RWPE2 (cell line): Measurements from ENCODE around the gene CERT1.
"Not testable (repeated sequence)": the region's sequence is repeated elsewhere in the genome, so short reads cannot be mapped to it uniquely, and the experiment has no call there.

Experiments
- ATAC-seq: fragments of 200-7000 bp; cut with Tn5 transposase; 3 replicates; pipeline ENCODE4 v1.9.1; 2021; ENCODE audit warnings: low read depth
- DNase-seq: peaks from one replicate; pipeline ENCODE4 v3.0.0-alpha.2; 2020; ENCODE audit warnings: low spot score
- H3K27ac ChIP-seq: fragments of 450-650 bp; 2 replicates; pipeline ENCODE4 v1.5.1; 2017; ENCODE audit warnings: mild to moderate bottlenecking; ENCODE audit not compliant: poor library complexity, severe bottlenecking
- H3K27me3 ChIP-seq: fragments of 250-450 bp; sonication (Bioruptor Pico); 2 replicates; pipeline ENCODE4 v1.5.1; 2021; ENCODE audit warnings: mild to moderate bottlenecking, moderate library complexity; ENCODE audit not compliant: insufficient read depth, poor library complexity, severe bottlenecking
- H3K36me3 ChIP-seq: fragments of 250-450 bp; sonication (Bioruptor Pico); 2 replicates; pipeline ENCODE4 v1.5.1; 2020; ENCODE audit warnings: low read depth, mild to moderate bottlenecking, moderate library complexity
- H3K4me1 ChIP-seq: fragments of 250-450 bp; sonication (Bioruptor Pico); 2 replicates; pipeline ENCODE4 v1.5.1; 2021; ENCODE audit warnings: mild to moderate bottlenecking, moderate library complexity; ENCODE audit not compliant: insufficient read depth, poor library complexity, severe bottlenecking
- H3K4me3 ChIP-seq: fragments of 250-450 bp; sonication (Bioruptor Pico); 2 replicates; pipeline ENCODE4 v1.5.1; 2021; ENCODE audit warnings: mild to moderate bottlenecking, moderate library complexity; ENCODE audit not compliant: severe bottlenecking
- H3K9me3 ChIP-seq: fragments of 250-450 bp; sonication (Bioruptor Pico); 2 replicates; pipeline ENCODE4 v1.5.1; 2021; ENCODE audit warnings: mild to moderate bottlenecking, moderate library complexity; ENCODE audit not compliant: severe bottlenecking
- TF ChIP-seq, protein P1 (sequence below): fragments of 450-650 bp; IDR thresholded peaks from one replicate; pipeline ENCODE4 v1.5.1; 2017; ENCODE audit warnings: mild to moderate bottlenecking, moderate library complexity; ENCODE audit not compliant: poor library complexity, severe bottlenecking

CERT1 gene

DNA sequence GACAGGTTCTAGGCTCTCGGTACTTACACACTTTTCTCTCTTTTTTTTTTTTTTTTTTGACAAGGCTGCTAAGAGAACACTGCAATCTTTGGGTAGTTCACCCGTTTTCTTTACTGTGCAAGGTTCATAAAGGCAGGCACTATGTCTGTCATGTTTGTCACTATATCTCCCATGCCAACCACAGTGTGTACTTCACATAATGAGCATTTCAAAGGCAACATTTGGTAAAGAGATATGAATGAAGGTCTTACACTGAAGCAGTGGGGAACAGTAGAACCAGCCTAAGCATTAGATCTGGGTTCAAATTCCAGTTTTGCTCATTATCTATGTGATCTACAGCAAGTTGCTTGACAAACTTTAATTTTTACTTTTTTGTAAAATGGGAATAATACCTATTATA is 175.9 kb downstream of the CERT1 start:
- peaks cover 15% of the 10 kb centered on the region for H3K4me1 ChIP-seq
- DNase-seq (no peak), ATAC-seq (no peak)
- H3K27ac ChIP-seq = peak overlapping the region; percentile 86
- TF ChIP-seq, protein P1, sequence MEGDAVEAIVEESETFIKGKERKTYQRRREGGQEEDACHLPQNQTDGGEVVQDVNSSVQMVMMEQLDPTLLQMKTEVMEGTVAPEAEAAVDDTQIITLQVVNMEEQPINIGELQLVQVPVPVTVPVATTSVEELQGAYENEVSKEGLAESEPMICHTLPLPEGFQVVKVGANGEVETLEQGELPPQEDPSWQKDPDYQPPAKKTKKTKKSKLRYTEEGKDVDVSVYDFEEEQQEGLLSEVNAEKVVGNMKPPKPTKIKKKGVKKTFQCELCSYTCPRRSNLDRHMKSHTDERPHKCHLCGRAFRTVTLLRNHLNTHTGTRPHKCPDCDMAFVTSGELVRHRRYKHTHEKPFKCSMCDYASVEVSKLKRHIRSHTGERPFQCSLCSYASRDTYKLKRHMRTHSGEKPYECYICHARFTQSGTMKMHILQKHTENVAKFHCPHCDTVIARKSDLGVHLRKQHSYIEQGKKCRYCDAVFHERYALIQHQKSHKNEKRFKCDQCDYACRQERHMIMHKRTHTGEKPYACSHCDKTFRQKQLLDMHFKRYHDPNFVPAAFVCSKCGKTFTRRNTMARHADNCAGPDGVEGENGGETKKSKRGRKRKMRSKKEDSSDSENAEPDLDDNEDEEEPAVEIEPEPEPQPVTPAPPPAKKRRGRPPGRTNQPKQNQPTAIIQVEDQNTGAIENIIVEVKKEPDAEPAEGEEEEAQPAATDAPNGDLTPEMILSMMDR = no peak
- no peaks in the 10 kb centered on the region for H3K9me3 ChIP-seq
- H3K4me3 ChIP-seq = no peak overlapping the region
- no peaks in the 10 kb centered on the region for H3K27me3 ChIP-seq
- H3K36me3 ChIP-seq = peaks cover 21% of the 10 kb centered on the region

DNA sequence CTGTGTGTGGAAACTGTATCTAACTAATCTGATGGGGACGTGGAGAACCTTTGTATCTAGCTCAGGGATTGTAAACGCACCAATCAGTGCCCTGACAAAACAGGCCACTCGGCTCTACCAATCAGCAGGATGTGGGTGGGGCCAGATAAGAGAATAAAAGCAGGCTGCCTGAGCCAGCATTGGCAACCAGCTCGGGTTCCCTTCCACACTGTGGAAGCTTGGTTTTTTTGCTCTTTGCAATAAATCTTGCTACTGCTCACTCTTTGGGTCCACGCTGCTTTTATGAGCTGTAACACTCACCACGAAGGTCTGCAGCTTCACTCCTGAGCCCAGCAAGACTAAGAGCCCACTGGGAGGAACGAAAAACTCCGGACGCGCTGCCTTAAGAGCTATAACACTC is 177.0 kb downstream of the CERT1 start:
- not testable (repeated sequence) for H3K27me3 ChIP-seq, H3K9me3 ChIP-seq, DNase-seq, ATAC-seq, H3K4me1 ChIP-seq, H3K27ac ChIP-seq, H3K4me3 ChIP-seq
- H3K36me3 ChIP-seq = peaks cover 12% of the 10 kb centered on the region

DNA sequence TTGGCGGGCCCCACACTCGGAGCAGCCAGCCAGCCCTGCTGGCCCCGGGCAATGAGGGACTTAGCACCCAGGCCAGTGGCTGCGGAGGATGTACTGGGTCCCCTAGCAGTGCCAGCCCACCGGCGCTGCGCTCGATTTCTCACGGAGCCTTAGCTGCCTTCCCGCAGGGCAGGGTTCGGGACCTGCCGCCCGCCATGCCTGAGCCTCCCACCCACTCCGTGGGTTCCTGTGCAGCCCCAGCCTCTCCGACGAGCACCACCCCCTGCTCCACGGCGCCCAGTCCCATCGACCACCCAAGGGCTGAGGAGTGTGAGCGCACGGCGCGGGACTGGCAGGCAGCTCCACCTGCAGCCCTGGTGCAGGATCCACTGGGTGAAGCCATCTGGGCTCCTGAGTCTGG is 177.7 kb downstream of the CERT1 start:
- not testable (repeated sequence) for DNase-seq, H3K4me3 ChIP-seq, H3K36me3 ChIP-seq, H3K27ac ChIP-seq, H3K9me3 ChIP-seq, H3K4me1 ChIP-seq, H3K27me3 ChIP-seq, ATAC-seq

DNA sequence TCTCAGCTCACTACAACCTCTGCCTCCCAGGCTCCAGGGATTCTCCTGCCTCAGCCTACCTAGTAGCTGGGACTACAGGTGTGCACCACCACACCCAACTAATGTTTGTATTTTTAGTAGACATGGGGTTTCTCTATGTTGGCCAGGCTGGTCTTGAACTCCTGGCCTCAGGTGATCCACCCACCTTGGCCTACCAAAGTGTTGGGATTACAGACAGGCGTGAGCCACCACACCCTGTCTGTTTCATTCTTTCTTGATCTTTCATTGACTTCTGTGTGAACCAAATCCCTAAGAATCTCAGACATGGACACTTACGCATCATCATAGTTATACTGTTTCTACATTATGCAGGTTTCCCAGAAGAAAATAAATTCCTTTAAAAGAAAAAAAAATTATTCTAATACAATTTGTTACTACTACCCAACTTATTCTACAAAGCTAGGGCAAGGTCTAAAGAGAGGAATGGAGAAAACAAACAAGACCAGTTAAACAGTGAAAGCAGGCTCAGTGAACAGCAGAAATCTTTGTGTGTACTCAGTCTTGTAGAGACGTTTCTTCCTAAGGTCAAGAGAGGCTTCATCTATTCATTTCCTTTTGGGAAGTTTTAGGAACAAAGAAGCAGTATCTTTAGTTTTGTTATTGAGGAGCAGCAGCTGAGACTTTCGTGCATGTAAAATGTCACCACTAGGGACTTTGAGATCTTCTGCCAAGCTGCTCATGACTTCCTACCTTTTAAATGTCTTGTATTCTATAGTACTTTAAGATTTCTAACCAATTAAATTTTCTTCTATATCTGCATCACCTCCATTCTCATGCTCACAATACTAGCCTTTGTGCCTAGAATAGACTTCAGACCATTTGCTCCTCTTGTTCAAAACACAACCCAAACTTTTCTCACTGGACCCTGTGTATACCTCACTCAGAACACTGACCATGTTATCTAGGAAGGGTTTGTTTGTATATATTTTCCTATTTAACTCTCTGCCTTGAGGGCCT is 180.0 kb downstream of the CERT1 start:
- H3K36me3 ChIP-seq = no peaks in the 10 kb centered on the region
- TF ChIP-seq, protein P1 = peak; percentile 9
- no peak overlapping the region for H3K27ac ChIP-seq
- H3K9me3 ChIP-seq = no peaks in the 10 kb centered on the region
- H3K27me3 ChIP-seq = no peaks in the 10 kb centered on the region
- ATAC-seq (no peak), DNase-seq (no peak)
- no peak overlapping the region for H3K4me3 ChIP-seq
- H3K4me1 ChIP-seq = peaks cover 5% of the 10 kb centered on the region

DNA sequence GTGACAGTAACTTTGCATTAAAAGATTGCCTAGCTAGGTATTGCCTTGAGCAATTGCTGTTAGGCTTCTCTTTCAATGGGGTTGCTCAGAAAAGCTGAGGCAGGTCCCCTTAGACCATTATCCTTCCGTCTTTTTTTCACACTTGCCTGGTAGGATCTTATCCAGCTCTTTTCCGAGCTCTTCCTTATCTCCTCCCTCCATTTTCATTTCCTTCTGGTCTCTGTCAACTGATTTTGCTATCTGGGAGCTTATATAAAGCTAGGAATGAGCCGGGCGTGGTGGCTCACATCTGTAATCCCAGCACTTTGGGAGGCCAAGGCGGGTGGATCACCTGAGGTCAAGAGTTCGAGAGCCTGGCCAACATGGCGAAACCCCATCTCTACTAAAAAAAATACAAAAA is 181.0 kb downstream of the CERT1 start:
- Histone ChIP-seq H3K27ac (no peak overlapping the region), H3K27me3 (no peaks in the 10 kb centered on the region), H3K36me3 (no peaks in the 10 kb centered on the region), H3K9me3 (no peaks in the 10 kb centered on the region), H3K4me3 (no peak overlapping the region), H3K4me1 (no peaks in the 10 kb centered on the region)
- DNase-seq (no peak), ATAC-seq (no peak)
- TF ChIP-seq, protein P1 = no peak
